Tibial nerve (tissue), 4 donors: ENCODE results near the gene SCN8A.
"Not testable (repeated sequence)": the region's sequence is repeated elsewhere in the genome, so short reads cannot be mapped to it uniquely, and the experiment has no call there.

Source experiments
- CTCF ChIP-seq, 5 experiments: fragments of 200-600 bp in 3 of 5; fragments of 450-650 bp in 2 of 5; sonication (generic) in 3 of 5; IDR thresholded peaks; one replicate each; pipeline ENCODE4 v1.5.1; 2016 to 2019; ENCODE audit warnings: antibody characterized with exemption in 5 of 5, mild to moderate bottlenecking in 3 of 5, moderate library complexity in 2 of 5
- EP300 ChIP-seq, 2 donors: sonication (generic); formaldehyde crosslinking; IDR thresholded peaks; one replicate each; pipeline ENCODE4 v1.6.1; 2017; ENCODE audit warnings: antibody characterized with exemption in 2 of 2, mild to moderate bottlenecking in 1 of 2
- POLR2A ChIP-seq, 2 donors: fragments of 450-650 bp; IDR thresholded peaks; one replicate each; pipeline ENCODE4 v1.6.1; 2017; ENCODE audit warnings: antibody characterized with exemption in 2 of 2, mild to moderate bottlenecking in 2 of 2, moderate library complexity in 2 of 2

- TF ChIP-seq EP300, CTCF, POLR2A (IDR thresholded peaks at IDR 0.05): not testable (repeated sequence)
Measured at GRCh38 chr12:51568271-51569032, 22.6 kb upstream of the SCN8A start.
